HUES6 (cell line): Measurements from ENCODE around the gene DROSHA.

ENCODE experiments used
- H3K27ac ChIP-seq: 2 replicates; pipeline ENCODE4 v1.7.0; 2013; ENCODE audit warnings: low read depth, mild to moderate bottlenecking, low read length, inconsistent platforms
- H3K27me3 ChIP-seq: 2 replicates; pipeline ENCODE4 v1.6.1; 2013; ENCODE audit warnings: low read length; ENCODE audit not compliant: control insufficient read depth, insufficient read depth
- H3K36me3 ChIP-seq: 2 replicates; pipeline ENCODE4 v1.6.1; 2013; ENCODE audit warnings: low read length; ENCODE audit not compliant: control insufficient read depth, insufficient read depth
- H3K4me1 ChIP-seq: 2 replicates; pipeline ENCODE4 v1.6.1; 2013; ENCODE audit warnings: low read length; ENCODE audit not compliant: control insufficient read depth, insufficient read depth
- H3K4me3 ChIP-seq: 2 replicates; pipeline ENCODE4 v1.5.1; 2013; ENCODE audit warnings: low read depth, low read length
- H3K9ac ChIP-seq: one replicate; pipeline ENCODE4 v1.6.1; 2013; ENCODE audit warnings: mild to moderate bottlenecking, low read length
- H3K9me3 ChIP-seq: 2 replicates; pipeline ENCODE4 v1.6.1; 2013; ENCODE audit warnings: low read depth, low read length; ENCODE audit not compliant: control insufficient read depth, insufficient read depth

Gene DROSHA

GRCh38 chr5:31381299-31381698, 150.6 kb downstream of the DROSHA start:
- Histone ChIP-seq H3K9me3 (no peaks in the 10 kb centered on the region), H3K27me3 (no peaks in the 10 kb centered on the region), H3K9ac (no peak overlapping the region), H3K4me1 (peaks cover 13% of the 10 kb centered on the region), H3K36me3 (no peaks in the 10 kb centered on the region), H3K4me3 (no peak overlapping the region), H3K27ac (no peak overlapping the region)

DNA sequence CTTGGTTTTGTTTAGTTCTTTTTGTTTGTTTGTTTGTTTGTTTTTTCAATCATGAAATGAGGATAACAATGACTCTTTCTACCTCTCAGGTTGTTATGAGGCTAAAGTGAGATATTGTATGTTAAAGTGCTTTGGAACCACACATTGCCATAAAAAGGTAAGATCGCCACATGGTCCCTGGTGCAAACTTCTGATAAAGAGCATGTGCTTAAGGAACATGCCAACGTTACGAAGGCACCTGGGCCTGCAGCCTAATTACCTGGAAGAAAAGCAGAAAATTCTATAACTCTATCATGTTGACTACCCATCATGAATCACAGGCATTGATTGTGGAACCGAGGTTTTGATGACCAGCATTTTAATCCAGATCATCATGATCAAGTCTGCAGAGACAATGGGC, 151.8 kb downstream of the DROSHA start:
- no peaks in the 10 kb centered on the region for H3K27me3 ChIP-seq
- no peak overlapping the region for H3K4me3 ChIP-seq
- H3K4me1 ChIP-seq: peaks cover 13% of the 10 kb centered on the region
- H3K9me3 ChIP-seq: no peaks in the 10 kb centered on the region
- no peak overlapping the region for H3K9ac ChIP-seq
- H3K27ac ChIP-seq: no peak overlapping the region
- no peaks in the 10 kb centered on the region for H3K36me3 ChIP-seq

GRCh38 chr5:31378838-31379237, 153.1 kb downstream of the DROSHA start:
- H3K36me3 ChIP-seq: no peaks in the 10 kb centered on the region
- no peak overlapping the region for H3K27ac ChIP-seq
- H3K4me3 ChIP-seq: no peak overlapping the region
- peaks cover 13% of the 10 kb centered on the region for H3K4me1 ChIP-seq
- H3K27me3 ChIP-seq: no peaks in the 10 kb centered on the region
- no peak overlapping the region for H3K9ac ChIP-seq
- no peaks in the 10 kb centered on the region for H3K9me3 ChIP-seq

DNA sequence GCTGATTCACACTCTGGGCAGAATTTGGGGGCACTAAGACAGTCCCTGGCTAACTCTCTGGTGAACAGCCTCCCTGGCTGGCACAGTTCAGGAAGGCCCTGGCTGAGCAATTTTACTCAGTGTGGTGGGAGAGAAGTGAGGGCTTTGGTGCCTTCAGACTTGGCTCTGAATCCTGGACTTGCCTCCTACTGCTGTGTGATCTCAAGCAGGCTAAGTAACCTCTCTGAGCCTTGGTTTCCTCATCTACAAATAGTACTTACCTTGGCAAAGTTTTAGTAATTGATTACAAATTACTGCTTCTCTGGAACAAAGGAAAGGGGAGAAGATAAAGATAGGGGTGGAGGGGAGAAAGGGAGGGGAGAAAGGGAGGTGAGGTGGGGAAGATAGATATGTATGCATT, 153.8 kb downstream of the DROSHA start:
- no peaks in the 10 kb centered on the region for H3K27me3 ChIP-seq
- no peak overlapping the region for H3K27ac ChIP-seq
- no peak overlapping the region for H3K4me3 ChIP-seq
- H3K9ac ChIP-seq: no peak overlapping the region
- H3K9me3 ChIP-seq: no peaks in the 10 kb centered on the region
- no peaks in the 10 kb centered on the region for H3K36me3 ChIP-seq
- peaks cover 9% of the 10 kb centered on the region for H3K4me1 ChIP-seq

DNA sequence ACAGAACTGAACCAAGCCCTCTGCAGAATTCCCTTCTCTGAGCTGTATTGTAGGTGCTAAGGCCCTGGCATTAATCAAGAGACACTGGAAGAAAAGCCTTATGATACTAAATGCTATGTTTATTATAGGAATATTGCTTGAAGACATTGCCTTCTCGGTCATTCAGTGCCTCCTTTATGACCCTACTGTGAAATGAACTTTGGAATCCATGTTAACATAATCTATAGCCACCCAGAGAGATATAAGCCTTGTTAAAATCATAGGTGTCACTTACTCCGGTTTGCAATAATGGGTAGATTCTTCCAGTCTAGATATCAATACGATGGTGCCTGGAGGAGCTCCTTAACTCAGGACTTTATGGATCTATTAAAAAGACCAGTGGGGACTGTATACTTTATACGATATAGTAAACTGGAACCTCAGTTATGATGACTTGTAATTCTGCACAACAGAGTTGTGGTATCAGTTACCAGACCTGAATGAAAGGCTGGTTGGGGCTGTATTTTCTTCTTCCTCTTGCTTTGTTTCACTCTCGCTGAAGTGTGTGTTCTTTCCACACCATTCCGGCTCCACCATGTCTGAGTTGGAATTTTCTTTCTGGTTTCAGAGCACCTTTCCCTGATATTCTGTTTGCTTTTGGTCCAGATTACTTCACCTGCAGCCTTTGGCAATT, 154.5 kb downstream of the DROSHA start:
- no peak overlapping the region for H3K9ac ChIP-seq
- H3K27ac ChIP-seq: no peak overlapping the region
- H3K9me3 ChIP-seq: no peaks in the 10 kb centered on the region
- no peaks in the 10 kb centered on the region for H3K36me3 ChIP-seq
- H3K4me1 ChIP-seq: peaks cover 6% of the 10 kb centered on the region
- no peaks in the 10 kb centered on the region for H3K27me3 ChIP-seq
- H3K4me3 ChIP-seq: no peak overlapping the region

- no peak overlapping the region for H3K4me3 ChIP-seq
- no peak overlapping the region for H3K27ac ChIP-seq
These were observed 155.7 kb downstream of the DROSHA start for GRCh38 chr5:31375999-31376720.

DNA sequence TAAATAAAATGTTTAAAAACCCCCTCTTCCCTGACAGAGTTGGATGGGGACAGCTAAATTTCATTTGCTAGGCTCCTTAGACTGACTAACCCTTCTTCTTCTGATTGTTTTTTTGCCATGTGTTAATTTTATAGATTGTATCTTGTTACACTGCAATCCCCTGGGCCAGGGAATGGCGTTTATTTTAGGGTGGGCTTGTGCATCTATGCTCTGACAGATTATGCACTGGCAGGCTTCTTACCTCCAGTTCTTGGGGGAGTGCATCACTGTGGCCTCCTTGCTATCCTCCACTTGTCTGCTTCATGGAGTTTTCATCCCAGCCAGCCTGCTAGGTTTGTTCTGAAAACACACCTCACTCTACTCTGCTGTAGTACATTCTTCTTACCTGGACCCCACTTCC, 159.8 kb downstream of the DROSHA start:
- H3K27me3 ChIP-seq: no peaks in the 10 kb centered on the region
- H3K4me1 ChIP-seq: no peaks in the 10 kb centered on the region
- no peak overlapping the region for H3K27ac ChIP-seq
- no peak overlapping the region for H3K9ac ChIP-seq
- H3K9me3 ChIP-seq: no peaks in the 10 kb centered on the region
- no peaks in the 10 kb centered on the region for H3K36me3 ChIP-seq
- no peak overlapping the region for H3K4me3 ChIP-seq

More at GRCh38 chr5:31375999-31376720, 155.7 kb downstream of the DROSHA start:
- no peaks in the 10 kb centered on the region for H3K9me3 ChIP-seq
- H3K27me3 ChIP-seq: no peaks in the 10 kb centered on the region
- no peaks in the 10 kb centered on the region for H3K4me1 ChIP-seq
- no peak overlapping the region for H3K9ac ChIP-seq
- no peaks in the 10 kb centered on the region for H3K36me3 ChIP-seq

GRCh38 chr5:31366941-31367340, 165.0 kb downstream of the DROSHA start:
- H3K9me3 ChIP-seq: no peaks in the 10 kb centered on the region
- H3K36me3 ChIP-seq: no peaks in the 10 kb centered on the region
- no peak overlapping the region for H3K27ac ChIP-seq
- H3K4me1 ChIP-seq: peaks cover 9% of the 10 kb centered on the region
- H3K9ac ChIP-seq: no peak overlapping the region
- H3K4me3 ChIP-seq: no peak overlapping the region
- no peaks in the 10 kb centered on the region for H3K27me3 ChIP-seq

- Histone ChIP-seq H3K36me3 (no peaks in the 10 kb centered on the region), H3K9me3 (no peaks in the 10 kb centered on the region), H3K4me3 (no peak overlapping the region), H3K27ac (no peak overlapping the region), H3K27me3 (no peaks in the 10 kb centered on the region), H3K9ac (no peak overlapping the region), H3K4me1 (peaks cover 11% of the 10 kb centered on the region)
These were observed 166.1 kb downstream of the DROSHA start for GRCh38 chr5:31365776-31366175.

DNA sequence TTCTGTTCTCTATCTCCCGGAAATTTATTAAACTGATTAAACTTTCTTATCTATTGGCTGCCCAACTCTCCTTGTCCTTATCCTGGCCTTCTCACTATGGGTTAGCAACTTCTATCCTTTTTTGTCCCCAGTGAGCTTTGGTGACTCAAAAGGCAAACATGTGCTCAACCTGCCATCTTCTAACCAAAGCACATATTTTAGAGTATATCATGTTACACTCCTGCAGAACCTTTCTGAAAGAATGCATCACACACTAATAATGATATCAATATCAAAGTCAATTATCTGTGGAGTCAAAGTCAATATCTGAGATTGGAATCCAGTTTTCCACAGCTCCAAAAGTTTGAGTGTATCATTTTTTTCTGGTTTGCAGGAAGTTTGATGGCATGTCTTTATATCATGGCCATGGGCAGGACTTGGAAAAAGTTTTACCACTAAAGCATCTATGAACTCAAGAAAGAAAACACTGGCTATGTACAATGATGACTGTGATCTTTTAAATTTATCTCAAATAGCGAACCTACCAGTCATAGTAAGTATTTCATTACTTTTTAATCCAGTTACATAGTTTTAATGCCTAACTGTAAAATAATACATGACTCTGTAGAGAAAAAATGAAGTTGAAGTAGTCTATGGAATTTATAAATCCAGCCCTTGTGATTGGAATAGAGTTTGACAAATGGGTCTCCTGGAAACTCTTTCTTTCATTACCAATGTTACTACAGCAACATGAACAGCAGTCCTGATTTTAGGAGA, 166.8 kb downstream of the DROSHA start:
- Histone ChIP-seq H3K36me3 (no peaks in the 10 kb centered on the region), H3K4me3 (no peak overlapping the region)

More for the DNA sequence above, 166.8 kb downstream of the DROSHA start:
- no peak overlapping the region for H3K9ac ChIP-seq
- H3K9me3 ChIP-seq: no peaks in the 10 kb centered on the region
- H3K27ac ChIP-seq: no peak overlapping the region
- H3K27me3 ChIP-seq: no peaks in the 10 kb centered on the region
- peaks cover 11% of the 10 kb centered on the region for H3K4me1 ChIP-seq
